EL (cell line): Measurements from ENCODE around the gene INPP5F.

Source experiments
- DNase-seq: peaks from one replicate; pipeline ENCODE4 v3.0.0-alpha.2; 2016

INPP5F gene, protein sequence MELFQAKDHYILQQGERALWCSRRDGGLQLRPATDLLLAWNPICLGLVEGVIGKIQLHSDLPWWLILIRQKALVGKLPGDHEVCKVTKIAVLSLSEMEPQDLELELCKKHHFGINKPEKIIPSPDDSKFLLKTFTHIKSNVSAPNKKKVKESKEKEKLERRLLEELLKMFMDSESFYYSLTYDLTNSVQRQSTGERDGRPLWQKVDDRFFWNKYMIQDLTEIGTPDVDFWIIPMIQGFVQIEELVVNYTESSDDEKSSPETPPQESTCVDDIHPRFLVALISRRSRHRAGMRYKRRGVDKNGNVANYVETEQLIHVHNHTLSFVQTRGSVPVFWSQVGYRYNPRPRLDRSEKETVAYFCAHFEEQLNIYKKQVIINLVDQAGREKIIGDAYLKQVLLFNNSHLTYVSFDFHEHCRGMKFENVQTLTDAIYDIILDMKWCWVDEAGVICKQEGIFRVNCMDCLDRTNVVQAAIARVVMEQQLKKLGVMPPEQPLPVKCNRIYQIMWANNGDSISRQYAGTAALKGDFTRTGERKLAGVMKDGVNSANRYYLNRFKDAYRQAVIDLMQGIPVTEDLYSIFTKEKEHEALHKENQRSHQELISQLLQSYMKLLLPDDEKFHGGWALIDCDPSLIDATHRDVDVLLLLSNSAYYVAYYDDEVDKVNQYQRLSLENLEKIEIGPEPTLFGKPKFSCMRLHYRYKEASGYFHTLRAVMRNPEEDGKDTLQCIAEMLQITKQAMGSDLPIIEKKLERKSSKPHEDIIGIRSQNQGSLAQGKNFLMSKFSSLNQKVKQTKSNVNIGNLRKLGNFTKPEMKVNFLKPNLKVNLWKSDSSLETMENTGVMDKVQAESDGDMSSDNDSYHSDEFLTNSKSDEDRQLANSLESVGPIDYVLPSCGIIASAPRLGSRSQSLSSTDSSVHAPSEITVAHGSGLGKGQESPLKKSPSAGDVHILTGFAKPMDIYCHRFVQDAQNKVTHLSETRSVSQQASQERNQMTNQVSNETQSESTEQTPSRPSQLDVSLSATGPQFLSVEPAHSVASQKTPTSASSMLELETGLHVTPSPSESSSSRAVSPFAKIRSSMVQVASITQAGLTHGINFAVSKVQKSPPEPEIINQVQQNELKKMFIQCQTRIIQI

DNA sequence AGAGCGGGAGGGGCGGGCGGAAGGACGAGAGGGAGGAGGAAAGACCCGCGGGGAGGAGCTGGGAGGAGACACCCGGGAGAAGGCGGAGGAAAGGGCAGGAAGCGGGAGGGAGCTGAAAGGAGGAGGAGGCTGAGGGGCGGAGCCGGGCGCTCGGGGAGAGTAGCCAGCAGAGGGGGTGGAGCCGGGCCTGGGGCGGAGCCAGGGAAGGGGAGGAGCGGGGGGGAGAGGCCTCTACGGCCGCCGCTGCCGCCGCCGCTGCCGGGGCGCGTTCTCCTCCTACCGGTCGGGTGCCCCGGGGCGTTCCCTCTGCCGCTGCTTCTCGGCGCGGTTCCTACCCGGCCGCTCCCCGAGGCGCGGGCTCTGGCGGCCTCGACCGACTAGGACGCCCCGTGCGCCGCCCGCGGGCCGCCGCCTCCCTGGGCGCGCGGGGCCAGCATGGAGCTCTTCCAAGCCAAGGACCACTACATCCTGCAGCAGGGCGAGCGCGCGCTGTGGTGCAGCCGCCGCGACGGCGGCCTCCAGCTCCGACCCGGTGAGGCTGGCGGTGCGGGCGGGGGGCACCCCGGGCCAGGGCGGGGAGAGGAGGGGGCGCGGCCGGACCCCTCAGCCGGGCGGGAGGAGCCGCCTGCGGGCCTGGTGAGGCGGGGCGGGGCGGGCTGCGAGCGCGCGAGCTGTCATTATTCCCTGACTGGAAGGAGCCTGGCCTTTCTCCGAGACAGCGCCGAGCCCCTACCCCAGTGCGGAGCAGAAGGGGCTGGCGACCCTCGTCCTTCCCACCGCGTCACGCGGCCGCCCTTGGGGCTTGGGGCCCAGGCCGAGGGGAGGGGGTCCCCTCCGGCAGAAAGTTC is at the start of gene INPP5F:
TSS of gene INPP5F (plus strand) at position 223 of the 848 bp plus-strand sequence. CDS start at position 436, 213 bp downstream.
- DNase-seq: peak; percentile 99

DNA sequence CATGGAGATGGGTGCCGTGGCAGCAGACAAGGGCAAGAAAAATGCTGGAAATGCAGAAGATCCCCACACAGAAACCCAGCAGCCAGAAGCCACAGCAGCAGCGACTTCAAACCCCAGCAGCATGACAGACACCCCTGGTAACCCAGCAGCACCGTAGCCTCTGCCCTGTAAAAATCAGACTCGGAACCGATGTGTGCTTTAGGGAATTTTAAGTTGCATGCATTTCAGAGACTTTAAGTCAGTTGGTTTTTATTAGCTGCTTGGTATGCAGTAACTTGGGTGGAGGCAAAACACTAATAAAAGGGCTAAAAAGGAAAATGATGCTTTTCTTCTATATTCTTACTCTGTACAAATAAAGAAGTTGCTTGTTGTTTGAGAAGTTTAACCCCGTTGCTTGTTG is 48.7 kb upstream of the INPP5F start:
- DNase-seq: no peak

DNA sequence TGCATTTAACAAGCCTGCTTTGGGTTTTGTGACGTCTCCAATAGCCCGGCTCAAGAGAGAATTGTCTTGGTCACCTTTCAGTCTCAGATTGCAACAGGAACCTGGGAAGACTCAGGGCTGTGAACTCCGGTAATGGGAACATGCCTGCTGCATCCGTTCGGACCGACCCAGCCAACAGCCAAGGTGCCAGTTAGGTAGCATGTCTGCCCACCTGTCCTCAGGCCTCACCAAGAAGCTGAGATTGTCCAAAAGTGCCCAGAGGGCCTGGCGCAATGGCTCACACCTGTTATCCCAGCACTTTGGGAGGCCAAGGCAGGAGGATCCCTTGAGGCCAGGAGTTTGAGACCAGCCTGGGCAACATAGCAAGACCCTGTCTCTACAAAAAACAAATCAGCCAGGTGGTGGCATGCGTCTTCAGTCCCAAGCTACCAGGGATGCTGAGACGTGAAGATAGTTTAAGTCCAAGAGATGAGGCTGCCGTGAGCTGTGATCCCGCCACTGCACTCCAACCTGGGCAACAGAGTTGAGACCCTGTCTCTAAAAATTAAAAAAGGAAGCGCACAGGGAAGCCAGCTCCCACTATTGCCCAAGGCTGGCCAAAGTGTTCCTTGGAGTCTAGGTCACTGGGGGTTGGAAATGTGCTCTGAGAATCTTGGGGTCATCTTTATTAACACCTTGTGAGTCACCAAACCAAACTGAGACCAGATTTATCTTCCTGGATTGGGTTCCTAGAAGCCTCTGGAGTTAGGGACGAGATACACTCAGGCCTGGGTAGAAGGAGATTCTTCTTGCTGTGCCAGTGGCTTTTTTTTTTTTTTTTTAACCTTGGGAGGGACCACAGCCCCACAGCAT is 47.7 kb upstream of the INPP5F start:
- DNase-seq: no peak

DNA sequence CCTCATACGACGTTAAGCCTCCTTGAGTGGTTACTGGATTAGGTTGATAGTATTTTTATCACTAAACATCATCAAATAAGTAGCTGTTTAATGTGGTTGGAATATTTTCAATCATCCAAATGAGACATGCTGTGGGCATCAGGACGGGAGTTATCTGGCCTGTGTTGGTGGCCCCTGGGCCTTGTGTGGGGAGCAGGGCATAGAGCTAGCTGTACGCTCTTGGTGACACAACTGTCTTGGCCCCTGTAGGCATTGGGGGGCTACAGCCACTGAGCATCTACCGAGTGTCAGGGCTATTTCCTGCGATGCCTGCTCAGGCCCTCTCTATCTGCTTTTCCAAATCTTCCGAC is 46.4 kb upstream of the INPP5F start:
- no peak for DNase-seq

DNA sequence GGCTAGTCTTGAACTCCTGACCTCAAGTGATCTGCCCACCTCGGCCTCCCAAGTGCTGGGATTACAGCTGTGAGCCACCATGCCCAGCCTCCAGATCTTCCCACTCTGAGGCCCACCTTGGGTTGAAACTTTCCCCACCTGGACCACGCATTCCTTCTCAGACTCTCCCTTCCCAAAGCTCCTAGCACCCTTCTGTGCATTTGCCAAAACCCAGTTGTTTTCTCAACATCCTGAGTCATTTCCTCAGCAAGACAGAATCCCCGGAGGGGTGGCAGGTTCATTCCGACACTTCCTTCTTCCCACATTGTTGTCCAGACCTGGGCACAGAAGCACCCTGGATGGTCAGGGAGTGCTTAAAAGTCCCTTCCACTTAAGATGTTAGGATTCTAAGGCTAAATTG is 45.8 kb upstream of the INPP5F start:
- peak; percentile 94 for DNase-seq

DNA sequence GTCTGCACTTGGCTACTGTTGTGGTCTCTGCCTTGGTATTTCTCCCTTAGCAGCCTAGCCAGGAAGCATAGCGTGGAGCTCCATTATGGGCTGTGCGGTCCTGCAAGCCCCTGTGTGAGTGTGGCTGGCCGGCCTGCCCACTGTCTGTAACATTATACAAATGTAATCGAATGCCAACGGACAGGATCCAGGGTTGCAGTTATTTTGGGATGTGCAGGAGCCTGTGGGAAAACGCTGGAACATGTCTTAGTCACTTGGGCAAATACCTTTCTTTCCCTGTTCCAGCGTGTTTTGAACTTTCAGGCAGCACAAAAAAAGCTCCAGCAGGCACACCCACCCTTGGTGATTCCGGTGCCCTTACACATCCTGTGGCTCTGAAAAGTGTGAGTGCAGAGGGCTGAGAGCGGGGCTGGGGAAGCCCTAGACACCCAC is 45.2 kb upstream of the INPP5F start:
- no peak for DNase-seq

DNA sequence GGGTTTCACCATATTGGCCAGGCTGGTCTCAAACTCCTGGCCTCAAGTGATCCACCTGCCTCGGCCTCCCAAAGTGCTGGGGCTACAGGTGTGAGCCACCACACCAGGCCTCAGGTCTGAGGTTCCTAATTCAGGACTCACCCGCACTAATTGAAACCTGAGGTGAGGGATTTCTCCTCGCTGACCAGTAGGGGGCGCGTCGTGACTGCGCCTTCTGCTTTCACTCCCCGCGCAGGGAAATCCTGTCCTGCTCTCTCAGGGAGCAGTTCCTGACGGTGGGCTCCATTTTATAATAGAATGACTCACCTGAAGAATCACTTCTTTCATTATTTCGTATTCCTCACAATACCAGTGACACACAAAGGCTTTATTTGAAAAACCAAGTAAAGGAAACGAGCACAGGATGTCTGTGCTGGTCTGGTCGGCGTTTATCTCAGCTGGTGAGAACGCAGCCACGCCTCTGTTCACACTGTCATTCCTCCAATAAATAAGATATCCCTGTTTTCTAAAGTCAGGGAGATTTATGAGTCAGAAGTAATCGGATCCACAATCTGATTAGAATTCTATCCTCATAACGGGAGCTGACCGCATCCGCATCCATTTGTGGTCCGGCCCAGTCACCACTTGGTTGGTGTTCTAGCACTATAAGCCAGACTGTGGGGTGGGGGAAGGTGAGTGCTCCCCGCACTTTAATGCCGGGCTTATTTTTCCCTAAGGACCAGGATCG is 39.2 kb upstream of the INPP5F start:
- peak; percentile 90 for DNase-seq

DNA sequence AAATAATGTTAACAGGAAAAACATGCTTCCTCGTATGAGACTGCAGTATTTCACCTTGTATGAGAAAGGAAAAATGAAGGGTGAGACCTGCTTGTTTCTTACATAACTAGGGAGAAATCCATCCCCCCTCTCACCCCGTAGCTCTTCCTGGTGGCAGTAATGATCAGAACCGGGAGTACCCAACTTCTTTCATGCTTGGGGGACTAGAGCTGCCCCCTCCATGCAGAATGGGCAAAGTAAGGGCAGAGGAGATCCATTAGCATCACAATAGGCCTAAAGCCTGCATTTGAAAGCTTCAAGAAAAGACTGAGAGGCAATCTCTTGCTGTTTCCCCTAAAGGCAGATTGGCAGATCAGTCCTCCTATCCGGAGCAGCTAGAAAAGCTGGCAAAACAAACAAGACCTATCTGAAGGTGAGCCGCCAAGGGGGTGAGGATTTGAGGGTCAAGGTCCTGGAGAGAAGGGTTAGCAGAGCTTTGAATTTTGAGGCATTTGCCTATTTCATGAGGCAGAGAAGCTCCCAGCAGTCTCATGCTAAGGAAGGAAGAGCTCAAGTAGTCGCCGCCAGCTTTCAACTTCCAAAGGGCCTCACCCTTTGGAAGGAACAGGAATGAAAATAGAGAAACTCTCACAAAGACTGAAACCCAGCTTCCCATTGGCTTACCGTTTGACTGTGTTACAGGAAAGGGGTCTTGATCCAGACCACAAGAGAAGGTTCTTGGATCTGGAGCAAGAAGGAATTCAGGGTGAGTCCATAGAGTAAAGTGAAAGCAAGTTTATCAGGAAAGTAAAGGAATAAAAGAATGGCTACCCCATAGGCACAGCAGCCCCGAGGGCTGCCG is 38.4 kb upstream of the INPP5F start:
- DNase-seq: no peak

DNA sequence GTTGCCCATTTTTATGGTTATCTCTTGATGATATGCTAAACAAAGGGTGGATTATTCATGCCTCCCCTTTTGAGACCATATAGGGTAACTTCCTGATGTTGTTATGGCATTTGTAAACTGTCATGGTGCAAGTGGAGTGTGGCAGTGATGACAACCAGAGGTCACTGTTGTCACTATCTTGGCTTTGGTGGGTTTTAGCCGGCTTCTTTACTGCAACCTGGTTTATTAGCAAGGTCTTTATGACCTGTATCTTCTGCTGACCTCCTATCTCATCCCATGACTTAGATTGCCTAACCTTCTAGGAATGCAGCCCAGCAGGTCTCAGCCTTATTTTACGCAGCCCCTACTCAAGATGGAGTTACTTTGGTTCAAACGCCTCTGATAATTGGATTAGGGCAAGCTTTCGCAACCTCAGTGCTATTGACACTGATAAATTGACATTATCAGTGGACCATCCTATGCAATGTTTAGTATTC is 37.8 kb upstream of the INPP5F start:
- DNase-seq: no peak

DNA sequence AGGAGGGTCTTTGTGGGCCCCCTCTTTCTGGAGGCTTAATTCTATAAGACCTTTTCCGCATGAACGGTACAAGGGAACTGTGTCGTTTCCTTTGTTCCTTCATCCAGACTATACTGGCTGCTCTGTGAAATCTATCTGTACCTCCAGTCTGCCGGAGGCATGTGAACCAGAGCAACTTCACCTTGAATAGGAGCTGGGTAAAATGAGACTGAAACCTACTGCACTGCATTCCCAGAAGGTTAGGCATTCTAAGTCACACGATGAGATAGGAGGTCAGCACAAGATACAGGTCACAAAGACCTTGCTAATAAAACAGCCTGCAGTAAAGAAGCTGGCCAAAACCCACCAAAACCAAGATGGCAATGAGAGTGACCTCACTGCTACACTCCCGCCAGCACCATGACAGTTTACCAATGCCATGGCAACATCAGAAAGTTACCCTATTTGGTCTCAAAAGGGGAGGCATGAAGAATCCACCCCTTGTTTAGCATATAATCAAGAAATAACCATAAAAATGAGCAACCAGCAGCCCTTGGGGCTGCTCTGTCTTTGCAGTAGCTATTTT is 36.8 kb upstream of the INPP5F start:
- no peak for DNase-seq

DNA sequence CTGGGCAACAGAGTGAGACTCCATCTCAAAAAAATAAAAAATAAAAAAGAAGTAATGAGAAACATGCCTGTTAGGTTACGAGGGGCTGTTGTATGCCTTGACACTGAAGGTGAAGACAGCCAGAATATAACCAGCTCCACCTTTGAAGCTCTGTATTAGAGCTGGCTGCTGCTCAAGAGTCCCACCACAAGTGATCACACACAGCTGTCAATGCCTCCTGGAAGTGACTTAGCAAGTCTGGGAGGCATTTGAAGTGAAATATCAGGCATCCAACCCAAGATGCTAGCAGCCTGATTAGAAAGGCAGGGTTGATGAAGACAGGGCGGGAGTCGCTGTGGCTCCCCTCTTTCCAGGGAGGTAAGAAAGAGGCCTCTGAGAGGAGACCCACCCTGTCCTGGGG is 34.1 kb upstream of the INPP5F start:
- no peak for DNase-seq

DNA sequence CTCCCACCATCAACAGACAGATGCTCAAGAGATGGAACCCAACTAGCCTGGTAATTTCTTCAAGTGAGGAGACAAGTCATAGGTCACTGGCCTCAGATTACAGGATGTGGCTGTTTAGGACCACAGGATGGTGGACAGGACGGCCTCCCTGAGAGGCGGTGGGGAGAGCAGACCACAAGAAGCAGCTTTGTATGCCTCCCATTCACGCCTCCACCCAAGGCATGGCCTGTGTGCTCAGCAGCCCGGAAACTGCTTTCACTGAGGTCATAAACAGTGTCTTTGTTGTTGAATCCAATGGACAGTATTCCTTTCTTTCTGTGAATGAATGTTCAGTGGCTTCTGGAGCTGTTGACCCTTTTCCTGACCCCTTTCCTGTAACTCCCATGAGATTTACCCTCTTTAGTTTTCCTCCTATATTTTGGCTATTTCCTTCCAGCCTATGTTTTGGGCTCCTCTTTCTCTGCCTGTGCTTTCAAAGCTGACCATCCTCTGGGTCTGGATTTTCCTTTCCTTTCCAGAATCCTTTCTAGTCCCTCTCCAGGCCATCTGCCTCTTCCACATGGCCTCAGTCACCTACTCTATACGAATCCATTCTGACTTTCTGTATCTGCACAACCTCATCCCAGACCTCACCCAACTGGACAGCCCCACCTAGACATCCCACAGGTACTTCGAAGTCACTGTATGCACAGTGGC is 32.4 kb upstream of the INPP5F start:
- no peak for DNase-seq

DNA sequence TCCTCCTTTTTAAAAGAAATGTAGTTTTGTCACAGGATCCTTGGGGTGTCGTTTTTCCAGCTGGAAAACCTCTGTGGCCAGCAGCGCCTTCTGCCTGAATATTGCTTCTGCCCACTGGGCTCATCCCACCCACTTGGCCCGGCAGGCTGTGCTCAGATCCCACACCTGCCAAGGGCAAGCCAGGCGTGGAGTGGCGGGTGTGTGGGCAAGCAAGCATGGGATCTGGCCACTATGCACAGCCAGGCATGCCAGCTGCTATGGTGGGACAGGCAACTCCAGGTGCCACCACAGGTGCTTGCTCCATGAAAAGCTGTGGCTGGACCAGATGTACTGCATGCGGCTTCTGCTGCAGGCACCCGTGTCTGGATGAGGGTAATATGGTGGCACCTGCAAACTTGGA is 31.2 kb upstream of the INPP5F start:
- no peak for DNase-seq

DNA sequence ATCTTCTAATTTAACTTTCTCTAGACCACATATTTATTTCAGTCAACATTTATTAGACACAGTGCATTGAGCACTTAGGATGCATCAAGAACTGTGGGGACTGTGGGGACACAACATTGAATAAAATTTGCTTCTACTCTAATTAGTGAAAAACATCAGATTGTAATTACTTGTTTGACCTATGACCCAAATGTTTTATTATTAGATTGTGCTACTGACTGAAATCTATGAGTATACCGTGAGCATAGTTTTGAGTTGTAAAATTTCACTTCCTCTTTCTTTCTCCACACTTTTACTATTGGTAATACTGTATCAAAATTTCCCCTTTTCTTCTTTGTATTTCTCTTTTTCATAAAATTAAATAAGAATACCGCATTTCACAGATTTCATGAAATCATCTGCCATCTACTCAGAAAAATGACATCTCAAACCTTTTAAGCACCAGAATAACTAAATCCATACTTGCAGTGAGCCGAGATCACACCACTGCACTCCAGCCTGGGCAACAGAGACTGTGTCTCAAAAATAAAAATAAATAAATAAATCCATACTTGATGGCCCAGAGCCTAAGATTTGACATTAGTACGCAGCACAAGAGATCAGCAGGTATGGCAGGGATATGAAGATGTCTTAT is 25.4 kb upstream of the INPP5F start:
- no peak for DNase-seq

DNA sequence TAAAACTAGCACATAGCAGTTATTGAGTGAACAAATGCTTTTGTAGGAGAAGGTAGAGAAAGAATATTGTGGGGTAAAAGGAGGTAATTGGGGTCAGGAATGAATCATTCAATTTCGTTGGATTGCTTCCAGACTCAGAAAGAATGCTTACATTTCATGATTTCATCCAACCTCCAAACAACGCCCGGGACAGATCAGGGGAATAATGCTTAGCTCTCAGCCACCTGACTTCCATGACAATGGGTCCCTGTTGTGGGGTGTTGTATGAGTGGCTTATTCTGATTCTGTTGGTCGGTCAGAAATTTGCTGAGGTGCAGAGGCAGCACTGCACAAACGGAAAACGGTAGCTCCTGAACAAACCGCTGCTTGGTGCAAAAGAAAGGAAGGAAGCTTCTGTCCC is 24.0 kb upstream of the INPP5F start:
- peak; percentile 56 for DNase-seq

DNA sequence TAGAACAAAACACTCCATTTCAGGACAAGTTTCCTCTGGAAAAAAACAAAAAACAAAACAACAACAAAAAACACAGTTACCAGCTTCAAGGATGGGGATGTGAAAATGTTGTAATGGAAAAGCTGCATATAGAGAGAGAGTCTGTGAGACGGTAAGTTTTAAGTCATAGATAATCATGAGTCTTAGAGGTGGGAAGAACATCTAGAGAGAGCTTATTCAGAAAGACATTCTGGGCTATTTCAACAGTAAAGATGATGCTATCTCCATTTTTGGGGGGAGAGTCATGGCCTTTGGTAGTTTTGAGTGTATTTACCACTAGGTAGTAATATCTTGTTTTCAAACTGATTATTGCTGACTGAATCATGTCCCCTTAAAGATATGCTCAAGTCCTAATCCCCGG is 23.3 kb upstream of the INPP5F start:
- no peak for DNase-seq

DNA sequence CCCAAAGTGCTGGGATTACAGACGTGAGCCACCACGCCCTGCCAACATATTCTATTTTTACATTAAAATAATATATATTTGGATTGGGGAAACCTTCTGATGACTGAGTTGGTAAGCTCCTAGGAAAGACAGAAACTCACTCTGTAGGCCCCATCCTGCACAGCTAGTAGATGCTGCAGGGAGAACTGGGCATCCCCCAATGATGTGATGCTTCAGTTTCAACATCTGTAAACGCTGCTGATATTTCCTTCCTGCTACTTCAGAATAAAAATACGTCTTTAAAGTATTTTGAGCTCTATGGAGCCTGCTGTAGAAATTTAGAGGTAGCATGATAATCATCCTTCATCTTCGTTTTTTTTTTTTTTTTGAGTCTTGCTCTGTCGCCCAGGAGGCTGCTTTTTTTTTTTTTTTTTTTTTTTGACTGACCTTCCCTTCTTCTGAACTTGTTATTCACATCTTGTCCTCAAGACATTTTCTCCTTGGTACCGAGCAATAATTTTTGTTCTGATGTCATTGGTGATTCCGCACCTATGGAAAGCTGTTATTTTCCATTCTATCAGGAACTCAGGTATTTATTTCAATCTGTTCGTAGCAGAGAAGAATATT is 21.8 kb upstream of the INPP5F start:
- no peak for DNase-seq

DNA sequence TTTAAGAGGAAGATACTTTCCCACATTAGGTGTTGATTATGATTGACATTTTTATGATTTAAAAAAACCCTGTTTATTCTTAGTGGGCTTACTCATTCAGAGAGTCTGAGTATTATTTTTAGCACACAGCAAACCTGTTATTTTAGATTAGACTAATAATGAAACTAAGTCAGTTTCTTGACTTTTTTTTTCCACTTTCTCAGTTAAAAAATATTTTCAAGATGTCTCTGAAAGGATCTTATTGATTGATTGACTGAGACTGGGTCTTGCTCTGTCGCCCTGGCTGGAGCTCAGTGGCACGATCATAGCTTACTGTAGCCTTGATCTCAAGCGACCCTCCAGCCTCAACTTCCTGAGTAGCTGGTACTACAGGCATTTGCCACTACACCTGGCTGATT is 20.4 kb upstream of the INPP5F start:
- no peak for DNase-seq
